ENCODE measurements around the gene RPRML.
"Not testable (repeated sequence)": the region's sequence is repeated elsewhere in the genome, so short reads cannot be mapped to it uniquely, and the experiment has no call there.

The RPRML gene

GRCh38 chr17:46975287-46975686, 3.8 kb downstream of the RPRML start:
- FAIRE-seq: no peak

GRCh38 chr17:46974086-46974485, 5.0 kb downstream of the RPRML start:
- no peak for FAIRE-seq

- FAIRE-seq: no peak
Observed at GRCh38 chr17:46972346-46972745, 6.7 kb downstream of the RPRML start.

- FAIRE-seq: no peak
Observed at GRCh38 chr17:46971647-46972300, 7.3 kb downstream of the RPRML start.

GRCh38 chr17:46968896-46969295, 10.2 kb downstream of the RPRML start:
- FAIRE-seq: no peak

GRCh38 chr17:46968224-46968834, 10.7 kb downstream of the RPRML start:
- FAIRE-seq: no peak

GRCh38 chr17:46964315-46965265, 14.5 kb downstream of the RPRML start:
- no peak for FAIRE-seq

GRCh38 chr17:46963571-46963970, 15.5 kb downstream of the RPRML start:
- no peak for FAIRE-seq

GRCh38 chr17:46962374-46962790, 16.7 kb downstream of the RPRML start:
- FAIRE-seq: no peak

- FAIRE-seq: no peak
Observed at GRCh38 chr17:46960152-46960551, 18.9 kb downstream of the RPRML start.

GRCh38 chr17:46958041-46958591, 20.9 kb downstream of the RPRML start:
- FAIRE-seq: no peak

- FAIRE-seq: not testable (repeated sequence)
Observed at GRCh38 chr17:46953191-46953590, 25.9 kb downstream of the RPRML start.

GRCh38 chr17:46952115-46952514, 26.9 kb downstream of the RPRML start:
- FAIRE-seq: no peak

GRCh38 chr17:46951706-46952105, 27.3 kb downstream of the RPRML start:
- FAIRE-seq: no peak

GRCh38 chr17:46950997-46951621, 27.9 kb downstream of the RPRML start:
- no peak for FAIRE-seq

GRCh38 chr17:46950342-46950996, 28.6 kb downstream of the RPRML start:
- no peak for FAIRE-seq

- no peak for FAIRE-seq
Observed at GRCh38 chr17:46949291-46950174, 29.5 kb downstream of the RPRML start.

- no peak for FAIRE-seq
Observed at GRCh38 chr17:46948544-46948943, 30.5 kb downstream of the RPRML start.

GRCh38 chr17:46947216-46947615, 31.8 kb downstream of the RPRML start:
- FAIRE-seq: no peak

- no peak for FAIRE-seq
Observed at GRCh38 chr17:46944931-46945330, 34.1 kb downstream of the RPRML start.
